ENCODE data around the gene ADIPOR1.
A peak's percentile ranks its signal among the peaks of the same experiment; 100 is the strongest.
"Not testable (repeated sequence)": the region's sequence is repeated elsewhere in the genome, so short reads cannot be mapped to it uniquely, and the experiment has no call there.

ADIPOR1 gene

DNA sequence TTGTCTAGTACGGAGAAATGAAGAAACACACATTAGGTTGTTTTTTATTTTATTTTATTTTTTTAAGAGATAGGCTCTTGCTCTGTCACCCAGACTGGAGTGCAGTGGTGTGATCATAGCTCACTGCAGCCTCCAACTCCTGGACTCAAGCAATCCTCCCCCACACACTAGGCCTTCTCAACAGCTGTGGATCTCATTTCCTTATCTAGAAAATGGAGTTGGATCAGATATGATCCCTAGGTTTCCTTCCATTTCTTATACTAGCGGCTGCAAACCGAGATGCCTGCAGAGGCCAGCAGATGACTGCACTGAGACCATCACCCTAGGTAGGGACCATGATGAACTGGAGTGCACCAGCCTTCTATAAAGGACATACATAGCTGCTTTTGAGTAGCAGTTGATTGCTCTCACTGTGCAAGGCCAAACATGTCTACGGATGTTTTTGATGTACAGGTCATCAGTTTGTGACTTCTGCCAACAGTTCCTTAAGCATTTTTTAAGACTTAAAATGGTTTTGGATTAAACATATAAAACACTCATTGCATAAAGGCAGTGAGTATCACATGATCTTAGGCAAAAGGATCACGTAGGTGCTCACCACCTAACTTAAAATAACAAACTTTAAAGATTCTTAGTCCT lies 19.7 kb downstream of the ADIPOR1 start:
- DNase-seq (ENCODE audit: low spot score) = no peak

DNA sequence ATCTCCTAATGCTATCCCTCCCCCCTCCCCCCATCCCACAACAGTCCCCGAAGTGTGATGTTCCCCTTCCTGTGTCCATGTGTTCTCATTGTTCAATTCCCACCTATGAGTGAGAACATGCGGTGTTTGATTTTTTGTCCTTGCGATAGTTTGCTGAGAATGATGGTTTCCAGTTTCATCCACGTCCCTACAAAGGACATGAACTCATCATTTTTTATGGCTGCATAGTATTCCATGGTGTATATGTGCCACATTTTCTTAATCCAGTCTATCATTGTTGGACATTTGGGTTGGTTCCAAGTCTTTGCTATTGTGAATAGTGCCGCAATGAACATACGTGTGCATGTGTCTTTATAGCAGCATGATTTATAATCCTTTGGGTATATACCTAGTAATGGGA lies 21.7 kb downstream of the ADIPOR1 start:
- not testable (repeated sequence) for DNase-seq (ENCODE audit: low spot score)

GRCh38 chr1:202935844-202936243 lies 22.3 kb downstream of the ADIPOR1 start:
- DNase-seq (ENCODE audit: low spot score) = no peak

DNA sequence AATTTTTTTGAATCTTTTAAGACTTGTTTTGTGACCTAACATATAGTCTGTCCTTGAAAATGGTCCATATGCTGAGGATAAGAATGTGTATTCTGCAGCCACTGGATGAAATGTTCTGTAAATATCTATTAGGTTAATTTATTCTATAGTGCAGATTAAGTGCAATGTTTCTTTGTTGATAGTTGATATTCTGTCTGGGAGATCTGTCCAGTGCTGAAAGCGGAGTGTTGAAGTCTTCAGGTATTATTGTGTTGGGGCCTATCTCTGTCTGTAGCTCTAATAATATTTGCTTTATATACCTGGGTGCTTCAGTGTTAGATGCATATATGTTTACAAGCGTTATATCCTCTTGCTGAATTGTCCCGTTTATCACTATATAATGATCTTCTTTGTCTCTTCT lies 23.4 kb downstream of the ADIPOR1 start:
- no peak for DNase-seq (ENCODE audit: low spot score)

DNA sequence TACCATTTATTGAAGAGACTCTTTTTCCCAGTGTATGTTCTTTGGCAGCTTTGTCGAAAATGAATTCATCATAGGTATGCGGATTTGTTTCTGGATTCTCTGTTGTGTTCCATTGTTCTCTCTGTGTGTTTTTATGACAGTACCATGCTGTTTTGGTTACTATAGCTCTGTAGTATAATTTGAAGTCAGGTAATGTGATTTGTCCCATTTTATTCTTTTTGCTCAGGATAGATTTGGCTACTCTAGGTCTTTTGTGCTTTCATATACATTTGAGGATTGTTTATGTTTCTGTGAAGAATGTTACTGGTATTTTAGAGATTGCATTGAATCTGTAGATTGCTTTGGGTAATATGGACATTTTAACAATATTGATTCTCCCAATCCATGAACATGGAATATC lies 25.6 kb downstream of the ADIPOR1 start:
- DNase-seq (ENCODE audit: low spot score) = no peak

DNA sequence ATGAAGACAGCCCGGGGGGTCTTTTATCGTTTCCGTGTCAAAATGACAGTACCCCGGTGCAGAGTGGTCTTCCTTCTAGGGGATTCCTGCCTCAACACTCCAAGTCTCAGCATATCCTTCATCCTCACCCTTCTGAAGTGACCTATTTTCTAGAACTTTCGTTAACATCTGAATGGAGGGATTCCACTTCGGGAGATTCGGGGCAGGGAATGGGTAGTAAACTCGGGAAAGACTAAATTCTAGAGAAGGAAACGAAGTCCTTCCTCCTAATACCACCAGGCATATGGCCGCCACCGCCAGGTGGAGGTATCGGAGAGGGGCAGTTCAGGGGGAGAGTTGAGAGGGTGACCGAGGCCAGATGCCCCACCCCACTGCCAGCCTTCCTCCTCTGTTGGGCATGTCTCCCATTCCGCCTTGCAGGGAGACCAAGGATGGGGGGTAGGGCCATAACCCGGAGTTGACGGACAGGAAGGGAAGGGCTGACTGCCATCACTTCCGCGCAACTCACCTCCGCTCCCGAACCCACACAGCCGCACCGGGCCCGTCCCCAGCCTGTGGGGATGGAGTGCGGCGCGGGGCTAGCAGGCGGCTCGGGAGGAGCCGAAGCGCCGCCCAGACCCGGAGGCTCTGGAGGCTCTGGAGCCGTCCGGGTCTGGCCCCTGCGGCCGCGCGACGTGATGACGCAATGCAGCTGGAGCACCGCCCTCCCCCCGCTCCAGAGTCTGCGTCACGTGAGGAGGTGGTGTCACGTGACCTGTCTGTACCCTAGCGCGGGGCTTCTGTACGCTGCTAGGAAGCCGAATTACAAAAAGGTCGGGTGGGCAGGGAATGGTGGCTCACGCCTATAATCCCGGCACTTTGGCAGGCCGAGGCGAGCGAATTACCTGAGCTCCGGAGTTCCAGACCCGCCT lies 31.3 kb downstream of the ADIPOR1 start, which contains the start of gene KLHL12:
KLHL12 (minus strand) TSS at position 654 of the 911 bp plus-strand sequence. CDS start 2,072 bp downstream, outside the sequence.
- peak; percentile 98 for DNase-seq (ENCODE audit: low spot score)

DNA sequence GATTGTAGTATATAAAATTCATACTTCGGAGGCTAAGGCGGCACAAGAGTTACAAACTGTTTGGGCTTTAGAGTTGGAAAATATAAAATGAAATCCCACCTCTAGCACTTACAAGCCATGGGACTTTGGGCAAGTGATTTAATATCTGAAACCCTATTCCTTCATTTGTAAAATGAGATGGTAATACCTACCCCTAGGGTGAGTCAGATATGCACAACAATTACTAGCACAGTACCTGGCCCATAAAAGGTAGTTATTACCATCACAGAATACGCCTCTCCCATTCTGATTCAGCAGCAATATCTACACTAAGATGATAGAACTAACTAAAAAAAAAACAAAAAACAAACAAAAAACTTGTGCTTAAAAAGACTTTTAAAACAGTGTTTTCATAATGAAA lies 34.6 kb downstream of the ADIPOR1 start:
- no peak for DNase-seq (ENCODE audit: low spot score)

- DNase-seq (ENCODE audit: low spot score) = no peak
Measured at GRCh38 chr1:202919615-202920014, 38.5 kb downstream of the ADIPOR1 start.

DNA sequence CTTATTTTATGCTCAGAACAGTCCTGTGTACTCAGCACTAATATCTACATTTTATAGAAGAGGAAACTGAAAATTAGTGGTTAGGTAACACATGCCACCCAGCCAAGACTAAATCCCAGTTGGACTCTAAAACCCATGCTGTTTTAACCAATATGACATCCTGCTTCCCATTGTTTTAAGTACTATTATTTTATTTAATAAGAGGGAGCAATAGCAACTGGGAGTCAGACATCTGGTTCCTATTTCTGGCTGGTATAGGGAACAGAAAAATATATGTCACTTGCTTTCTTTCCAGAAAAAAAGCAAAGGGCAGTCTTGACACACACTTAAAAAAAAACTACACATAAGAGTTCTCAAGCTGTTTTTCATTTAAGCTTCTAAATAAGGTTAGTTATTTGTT lies 43.0 kb downstream of the ADIPOR1 start:
- DNase-seq (ENCODE audit: low spot score) = no peak

- DNase-seq (ENCODE audit: low spot score) = not testable (repeated sequence)
Measured at GRCh38 chr1:202912476-202912875, 45.6 kb downstream of the ADIPOR1 start.

GRCh38 chr1:202909494-202909893 lies 48.6 kb downstream of the ADIPOR1 start:
- DNase-seq (ENCODE audit: low spot score) = no peak

- no peak for DNase-seq (ENCODE audit: low spot score)
Measured at GRCh38 chr1:202908998-202909397, 49.1 kb downstream of the ADIPOR1 start.

GRCh38 chr1:202905331-202905730 lies 52.8 kb downstream of the ADIPOR1 start:
- DNase-seq (ENCODE audit: low spot score) = no peak

GRCh38 chr1:202903808-202904207 lies 54.3 kb downstream of the ADIPOR1 start:
- not testable (repeated sequence) for DNase-seq (ENCODE audit: low spot score)

GRCh38 chr1:202901555-202901954 lies 56.6 kb downstream of the ADIPOR1 start:
- no peak for DNase-seq (ENCODE audit: low spot score)

- no peak for DNase-seq (ENCODE audit: low spot score)
Measured at GRCh38 chr1:202892501-202892900, 65.6 kb downstream of the ADIPOR1 start.

Measured in COLO829 (cell line).